Measurements from ENCODE around the gene THRB.

DNA sequence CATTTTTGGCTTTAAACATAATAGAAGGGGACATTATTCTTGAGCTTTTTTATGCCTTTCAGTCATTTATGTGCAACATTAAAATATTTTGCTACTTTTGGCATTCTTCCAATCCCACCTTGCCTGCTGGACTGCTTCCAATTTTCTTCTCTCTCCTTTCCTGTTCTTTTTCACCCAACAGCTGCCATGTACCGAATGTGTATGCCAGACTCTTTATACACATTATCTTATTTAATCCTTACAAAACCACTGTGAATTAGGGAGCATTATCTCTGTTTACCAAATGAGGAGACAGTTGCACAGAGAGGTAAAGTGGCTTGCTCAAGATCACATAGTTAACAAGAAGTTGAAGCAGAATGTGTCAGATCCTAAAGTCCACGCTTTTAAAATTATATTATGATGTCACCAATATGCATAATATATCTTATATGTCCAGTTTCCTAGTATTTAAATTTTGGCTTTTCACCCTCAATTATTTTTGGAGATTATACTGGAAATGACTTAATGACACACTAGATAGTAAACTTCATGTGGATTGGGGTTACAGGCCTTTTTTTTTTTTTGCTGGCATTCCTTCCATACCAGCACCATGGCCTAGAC is 231.5 kb downstream of the THRB start:
- TF ChIP-seq, protein P1, sequence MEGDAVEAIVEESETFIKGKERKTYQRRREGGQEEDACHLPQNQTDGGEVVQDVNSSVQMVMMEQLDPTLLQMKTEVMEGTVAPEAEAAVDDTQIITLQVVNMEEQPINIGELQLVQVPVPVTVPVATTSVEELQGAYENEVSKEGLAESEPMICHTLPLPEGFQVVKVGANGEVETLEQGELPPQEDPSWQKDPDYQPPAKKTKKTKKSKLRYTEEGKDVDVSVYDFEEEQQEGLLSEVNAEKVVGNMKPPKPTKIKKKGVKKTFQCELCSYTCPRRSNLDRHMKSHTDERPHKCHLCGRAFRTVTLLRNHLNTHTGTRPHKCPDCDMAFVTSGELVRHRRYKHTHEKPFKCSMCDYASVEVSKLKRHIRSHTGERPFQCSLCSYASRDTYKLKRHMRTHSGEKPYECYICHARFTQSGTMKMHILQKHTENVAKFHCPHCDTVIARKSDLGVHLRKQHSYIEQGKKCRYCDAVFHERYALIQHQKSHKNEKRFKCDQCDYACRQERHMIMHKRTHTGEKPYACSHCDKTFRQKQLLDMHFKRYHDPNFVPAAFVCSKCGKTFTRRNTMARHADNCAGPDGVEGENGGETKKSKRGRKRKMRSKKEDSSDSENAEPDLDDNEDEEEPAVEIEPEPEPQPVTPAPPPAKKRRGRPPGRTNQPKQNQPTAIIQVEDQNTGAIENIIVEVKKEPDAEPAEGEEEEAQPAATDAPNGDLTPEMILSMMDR (IDR thresholded peaks at IDR 0.05), result no peak
- TF ChIP-seq POLR2A (IDR thresholded peaks at IDR 0.05), result no peak
